GM21825 (cell line): ENCODE measurements around the gene RGMB.

Experiments used
- ATAC-seq: cut with Tn5 transposase; IDR thresholded peaks from one replicate; pipeline ENCODE4 v1.9.1; 2021; ENCODE audit warnings: mild to moderate bottlenecking, moderate library complexity; ENCODE audit not compliant: unreplicated experiment

The RGMB gene

DNA sequence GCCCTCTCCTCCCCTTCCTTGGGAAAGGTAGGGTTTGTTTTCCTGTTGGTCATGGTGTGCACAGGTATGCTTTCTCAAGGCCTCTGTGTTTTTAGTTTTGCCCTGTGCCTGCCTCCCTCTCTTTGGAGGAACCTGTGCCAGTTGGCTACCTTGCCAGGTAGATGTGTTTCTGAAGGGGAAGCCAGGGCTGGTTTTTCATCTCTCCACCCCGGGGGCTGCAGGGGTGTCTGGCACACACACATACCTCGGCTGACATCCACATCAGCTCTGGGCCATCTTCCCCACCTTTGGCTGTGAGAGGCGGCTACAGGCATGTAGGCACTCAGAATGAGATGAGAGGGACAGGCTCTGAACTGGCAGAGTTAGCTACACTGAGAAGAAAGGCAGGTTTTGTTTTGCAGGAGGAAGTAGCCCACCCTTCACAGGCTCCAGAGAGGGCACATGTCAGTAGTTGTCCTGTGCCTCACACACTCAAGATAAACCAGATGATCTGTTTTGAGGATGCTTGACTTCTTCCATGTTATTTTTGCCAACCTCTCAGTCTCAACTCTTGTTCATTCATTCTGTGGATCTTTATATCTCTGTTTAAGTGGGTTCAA lies 9.7 kb downstream of the RGMB start:
- no peak for ATAC-seq

DNA sequence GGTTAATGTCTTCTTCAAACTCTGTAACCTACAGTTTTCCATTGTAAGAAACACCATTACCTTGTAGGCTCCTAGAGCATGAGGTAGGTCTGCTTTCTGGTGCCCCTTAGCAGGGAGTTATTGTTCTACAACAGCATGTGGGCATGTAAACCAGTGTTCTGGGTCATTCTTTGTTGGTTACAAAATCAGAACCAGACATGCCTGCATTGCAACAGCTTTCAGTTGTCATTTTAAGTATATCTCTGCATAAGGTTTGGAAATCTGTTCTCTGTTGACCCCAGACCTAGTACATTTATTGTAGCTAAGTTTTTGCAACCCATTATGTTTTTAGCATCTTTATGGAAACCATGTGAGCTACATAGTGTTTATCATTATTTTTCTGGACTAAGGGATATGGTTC lies 10.9 kb downstream of the RGMB start:
- ATAC-seq = no peak

DNA sequence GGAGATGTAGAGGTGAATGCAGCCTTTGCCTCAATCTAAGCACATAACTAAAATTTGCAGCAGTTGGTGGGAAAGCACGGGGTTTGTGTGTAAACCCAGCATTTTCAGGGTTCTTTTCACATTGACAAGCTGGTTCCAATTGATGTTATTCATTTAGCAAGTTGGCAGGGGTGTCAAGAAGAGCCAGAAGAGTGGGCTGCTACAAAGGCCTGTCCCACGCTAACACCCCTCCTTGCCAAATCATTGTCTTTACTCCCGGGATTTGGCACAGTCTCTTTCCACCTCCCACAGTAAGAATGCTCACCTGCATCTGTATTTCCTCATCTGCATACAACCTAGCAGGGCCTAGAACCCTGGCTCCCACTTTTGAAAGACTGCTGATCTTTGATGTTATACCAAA lies 11.8 kb downstream of the RGMB start:
- no peak for ATAC-seq

DNA sequence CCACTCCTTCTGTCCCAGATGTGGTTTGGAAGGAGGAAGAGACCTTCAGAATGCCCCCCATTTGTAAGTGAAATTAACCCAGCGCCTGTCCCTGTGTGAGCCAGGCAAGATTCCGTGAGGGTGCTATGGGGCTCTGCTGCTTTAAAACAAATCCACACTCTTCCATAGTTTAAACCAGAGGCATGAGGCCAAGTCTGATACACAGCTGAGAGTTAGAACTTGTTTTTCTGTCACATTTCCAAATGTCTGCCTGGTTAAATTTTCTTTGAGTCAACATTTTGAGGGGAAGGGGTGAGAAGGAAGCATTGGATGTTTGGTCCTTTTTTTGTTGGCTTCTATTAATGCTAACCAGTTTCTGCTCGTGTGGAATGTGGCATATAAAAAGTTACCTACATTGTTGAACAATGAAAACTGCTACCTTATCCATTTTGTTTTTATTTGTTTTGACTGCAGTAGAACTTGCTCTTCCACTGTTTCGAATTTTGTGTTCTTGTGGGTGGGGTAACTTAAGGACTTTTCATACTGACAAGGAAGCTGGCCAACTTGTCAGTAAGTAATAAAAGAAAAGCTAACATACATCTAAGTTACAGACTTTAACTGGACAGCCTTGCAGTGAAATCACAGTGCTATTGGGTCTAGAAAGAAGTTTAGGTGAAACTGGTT lies 12.9 kb downstream of the RGMB start:
- no peak for ATAC-seq

- no peak for ATAC-seq
These were observed 13.8 kb downstream of the RGMB start for GRCh38 chr5:98787131-98787719.

GRCh38 chr5:98789029-98789428 lies 15.6 kb downstream of the RGMB start:
- ATAC-seq = no peak

GRCh38 chr5:98791001-98791519 lies 17.6 kb downstream of the RGMB start:
- no peak for ATAC-seq

DNA sequence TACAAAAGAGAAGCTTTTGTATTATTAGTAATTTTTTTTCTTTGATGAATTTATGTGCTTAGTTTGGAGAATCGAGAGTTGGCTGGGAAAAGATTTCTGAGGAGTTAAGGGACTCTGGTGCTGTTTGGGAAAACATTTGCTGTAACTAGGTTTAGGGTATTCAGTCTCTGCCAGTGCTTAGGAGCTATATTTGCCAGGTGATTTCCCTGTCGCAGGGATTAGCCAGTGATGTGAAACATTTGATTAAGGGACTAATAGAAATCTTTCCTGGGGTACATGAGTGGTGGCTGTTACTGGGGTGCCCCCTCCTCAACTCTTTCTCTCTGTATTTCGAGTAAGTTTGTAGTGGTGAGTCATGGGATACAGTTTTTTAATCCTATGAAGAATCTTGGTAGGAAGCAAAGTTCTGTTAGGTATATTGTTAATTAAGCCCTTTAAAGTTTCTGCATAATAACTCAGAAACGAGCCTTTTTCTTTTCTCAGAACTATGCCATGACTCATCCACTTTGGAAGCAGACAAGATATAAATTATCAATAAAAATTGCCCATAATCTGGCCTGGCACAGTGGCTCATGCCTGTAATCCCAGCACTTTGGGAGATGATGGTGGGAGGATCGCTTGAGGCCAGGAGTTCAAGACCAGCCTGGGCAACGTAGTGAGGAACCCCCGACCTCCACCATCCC lies 18.6 kb downstream of the RGMB start:
- ATAC-seq = no peak

GRCh38 chr5:98793223-98793622 lies 19.8 kb downstream of the RGMB start:
- no peak for ATAC-seq

DNA sequence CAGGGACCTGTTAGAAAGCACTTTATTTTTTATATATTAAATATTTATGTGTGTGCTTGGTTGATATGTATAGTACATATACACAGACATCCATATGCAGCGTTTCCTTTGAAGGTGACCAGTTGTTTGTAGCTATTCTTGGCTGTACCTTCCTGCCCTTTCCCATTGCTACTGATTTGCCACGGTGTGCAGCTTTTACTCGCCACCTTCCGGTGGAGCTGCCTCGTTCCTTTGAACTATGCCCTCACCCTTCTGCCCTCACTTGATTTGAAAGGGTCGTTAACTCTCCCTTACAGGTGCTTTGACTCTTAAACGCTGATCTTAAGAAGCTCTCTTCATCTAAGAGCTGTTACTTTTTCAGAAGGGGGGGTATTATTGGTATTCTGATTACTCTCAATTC lies 20.5 kb downstream of the RGMB start:
- ATAC-seq = no peak

GRCh38 chr5:98794414-98795080 lies 21.1 kb downstream of the RGMB start:
- ATAC-seq = no peak

GRCh38 chr5:98795243-98795642 lies 21.8 kb downstream of the RGMB start:
- ATAC-seq = no peak

DNA sequence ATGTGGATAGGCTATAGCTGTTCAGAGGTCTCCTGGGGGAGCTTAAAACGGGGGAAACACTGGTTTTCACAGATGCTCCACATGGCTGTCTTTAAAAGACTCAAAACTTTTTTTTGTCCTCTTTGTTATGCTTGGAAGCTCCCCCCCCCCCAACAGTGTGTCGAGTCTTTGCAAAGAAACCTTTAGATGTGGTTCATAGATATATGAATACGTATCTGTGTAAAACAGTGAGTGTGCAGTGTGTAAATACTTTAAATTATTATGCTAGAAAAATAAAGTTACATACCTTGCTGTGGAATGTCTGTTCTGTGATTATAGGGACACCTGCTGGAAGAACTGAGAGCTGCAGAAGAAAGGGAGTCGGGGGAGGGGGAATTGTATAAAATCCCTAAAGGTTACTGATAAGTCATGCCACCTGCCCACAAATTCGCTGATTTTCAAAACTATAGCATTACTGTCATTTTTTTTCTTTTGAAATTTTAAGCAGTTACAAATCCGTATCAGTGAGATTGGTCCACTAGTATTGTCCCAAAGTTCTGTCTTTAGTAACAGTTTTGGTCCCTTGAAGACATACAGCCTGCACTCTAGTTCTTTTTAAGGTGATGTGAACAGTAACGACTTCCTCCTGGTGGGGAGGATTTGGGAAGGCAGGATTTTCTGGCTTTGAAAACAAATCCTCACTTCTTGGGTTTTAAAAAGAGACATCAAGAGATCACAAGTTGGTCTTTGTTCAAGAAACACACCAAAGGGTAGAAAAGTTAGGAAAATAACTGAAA lies 22.9 kb downstream of the RGMB start:
- peak; percentile 89 for ATAC-seq

- ATAC-seq = no peak
These were observed 24.9 kb downstream of the RGMB start for GRCh38 chr5:98798371-98798770.

DNA sequence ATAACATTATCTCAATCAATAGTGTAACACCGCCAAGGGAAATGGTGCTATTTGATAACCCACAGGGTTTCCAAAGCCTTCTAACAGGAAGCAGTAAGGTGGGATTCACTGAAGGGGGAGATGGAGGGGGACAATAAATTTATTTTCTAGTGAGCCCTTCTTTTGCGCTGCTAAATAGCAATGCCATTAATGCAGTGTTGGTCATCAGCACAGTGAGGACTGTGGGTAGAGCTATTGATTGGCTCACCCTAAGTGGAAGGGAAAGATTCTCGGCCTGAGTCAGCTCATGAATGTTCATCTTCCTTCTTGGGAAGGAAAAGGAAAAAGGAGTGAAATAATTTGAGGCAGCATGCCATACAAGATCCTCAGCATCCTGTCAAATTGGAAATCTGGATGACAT lies 25.4 kb downstream of the RGMB start:
- ATAC-seq = no peak

DNA sequence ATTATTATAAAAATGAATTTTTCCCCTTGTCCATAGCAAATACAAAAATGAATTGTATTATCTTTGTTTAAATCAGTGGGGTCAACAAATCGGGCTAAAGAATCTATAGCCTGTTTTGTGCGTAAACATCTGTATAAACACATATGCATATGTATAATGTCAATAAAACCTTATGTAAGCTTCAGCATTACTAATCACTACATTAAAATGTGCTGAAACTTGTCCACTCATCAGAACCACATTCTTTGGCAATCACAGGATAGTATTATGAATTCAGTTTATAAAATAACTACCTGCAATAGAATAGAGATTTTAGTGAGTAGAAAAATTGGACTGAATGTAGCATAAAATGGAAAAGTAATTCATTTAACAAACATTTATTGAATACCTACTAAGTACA lies 30.6 kb downstream of the RGMB start:
- ATAC-seq = no peak

DNA sequence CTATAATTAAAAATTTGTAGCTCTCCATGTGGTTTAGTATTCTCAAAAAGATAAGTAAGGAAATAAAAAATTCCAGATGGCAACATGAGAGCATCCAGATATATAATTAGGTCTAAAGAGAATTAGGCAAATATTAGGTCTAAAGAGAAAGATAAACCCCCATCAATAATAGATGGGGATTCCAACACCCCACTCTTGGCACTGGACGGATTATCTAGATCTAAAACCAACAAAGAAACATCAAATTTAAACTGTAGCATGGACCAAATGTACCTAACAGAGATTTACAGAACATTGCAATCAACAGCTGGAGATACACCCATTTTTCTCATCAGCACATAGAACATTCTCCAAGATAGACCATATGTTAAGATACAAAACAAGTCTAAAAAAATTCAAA lies 31.6 kb downstream of the RGMB start:
- ATAC-seq = no peak

GRCh38 chr5:98807806-98808205 lies 34.3 kb downstream of the RGMB start:
- ATAC-seq = no peak

- no peak for ATAC-seq
These were observed 36.7 kb downstream of the RGMB start for GRCh38 chr5:98810206-98810605.

DNA sequence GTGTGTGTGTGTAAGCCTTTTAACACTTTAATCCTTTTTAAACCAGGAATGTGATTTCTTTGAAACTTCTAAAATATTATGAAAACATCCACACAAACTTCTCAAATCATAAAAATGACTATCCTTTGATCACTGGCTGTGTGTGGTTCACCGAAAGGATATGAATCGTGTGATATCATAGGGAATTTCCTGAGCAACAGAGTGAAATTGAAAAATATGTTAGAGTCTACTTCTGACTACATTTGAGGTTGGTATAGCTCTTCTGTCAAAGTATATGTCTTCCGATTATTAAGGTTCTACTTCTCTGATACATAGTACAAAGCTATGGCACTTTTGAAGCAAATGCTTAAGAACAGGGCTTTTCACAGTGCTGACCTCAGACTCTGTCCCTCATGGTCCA lies 40.3 kb downstream of the RGMB start:
- ATAC-seq = no peak
